Astrocyte (in vitro differentiated cells and primary cell): Measurements from ENCODE around the gene CDH7.

Experiments used
- EZH2 ChIP-seq: IDR thresholded peaks from 2 replicates; pipeline ENCODE4 v1.6.1; 2012; ENCODE audit warnings: mild to moderate bottlenecking, low read length, inconsistent platforms; ENCODE audit not compliant: insufficient read depth
- TF ChIP-seq, protein P1 (sequence below): IDR thresholded peaks from 2 replicates; pipeline ENCODE4 v1.5.1; 2011; ENCODE audit warnings: low read depth, mild to moderate bottlenecking, inconsistent platforms, low read length, moderate library complexity; ENCODE audit not compliant: insufficient read depth

GRCh38 chr18:65751155-65752085, 608 bp downstream of the CDH7 start:
- peak; percentile 39 for TF ChIP-seq EZH2
- TF ChIP-seq, protein P1, sequence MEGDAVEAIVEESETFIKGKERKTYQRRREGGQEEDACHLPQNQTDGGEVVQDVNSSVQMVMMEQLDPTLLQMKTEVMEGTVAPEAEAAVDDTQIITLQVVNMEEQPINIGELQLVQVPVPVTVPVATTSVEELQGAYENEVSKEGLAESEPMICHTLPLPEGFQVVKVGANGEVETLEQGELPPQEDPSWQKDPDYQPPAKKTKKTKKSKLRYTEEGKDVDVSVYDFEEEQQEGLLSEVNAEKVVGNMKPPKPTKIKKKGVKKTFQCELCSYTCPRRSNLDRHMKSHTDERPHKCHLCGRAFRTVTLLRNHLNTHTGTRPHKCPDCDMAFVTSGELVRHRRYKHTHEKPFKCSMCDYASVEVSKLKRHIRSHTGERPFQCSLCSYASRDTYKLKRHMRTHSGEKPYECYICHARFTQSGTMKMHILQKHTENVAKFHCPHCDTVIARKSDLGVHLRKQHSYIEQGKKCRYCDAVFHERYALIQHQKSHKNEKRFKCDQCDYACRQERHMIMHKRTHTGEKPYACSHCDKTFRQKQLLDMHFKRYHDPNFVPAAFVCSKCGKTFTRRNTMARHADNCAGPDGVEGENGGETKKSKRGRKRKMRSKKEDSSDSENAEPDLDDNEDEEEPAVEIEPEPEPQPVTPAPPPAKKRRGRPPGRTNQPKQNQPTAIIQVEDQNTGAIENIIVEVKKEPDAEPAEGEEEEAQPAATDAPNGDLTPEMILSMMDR = no peak
